Breast epithelium (tissue), 4 donors: ENCODE data around the gene RTL5. TPM values are rescaled to one million over a fixed set of nuclear protein-coding genes. Genes with fewer than 3 reads are reported as not detected.

ENCODE experiments used
- DNase-seq, 2 donors: peaks; one replicate each; pipeline ENCODE4 v3.0.0-alpha.2; 2019; ENCODE audit warnings: low spot score in 2 of 2
- H3K27ac ChIP-seq, 2 donors: fragments of 200-600 bp; sonication (generic) in 1 of 2; one replicate each; pipeline ENCODE4 v1.5.1; 2016 to 2019; ENCODE audit warnings: mild to moderate bottlenecking in 1 of 2
- H3K27me3 ChIP-seq, 2 donors: fragments of 200-600 bp; sonication (generic) in 1 of 2; one replicate each; pipeline versions ENCODE4 v1.5.1 to v1.6.0; 2017 to 2019; ENCODE audit warnings: control low read depth in 1 of 2, mild to moderate bottlenecking in 1 of 2
- H3K36me3 ChIP-seq: fragments of 200-600 bp; one replicate; pipeline ENCODE4 v1.5.1; 2019
- H3K4me1 ChIP-seq, 2 donors: fragments of 200-600 bp; sonication (generic); one replicate each; pipeline ENCODE4 v1.5.1; 2016 to 2019; ENCODE audit warnings: control low read depth in 1 of 2
- H3K4me3 ChIP-seq, 3 donors: fragments of 200-600 bp; sonication (generic); 1 replicate in 2 of 3; 2 replicates in 1 of 3; pipeline ENCODE4 v1.5.1; 2016 to 2019; ENCODE audit warnings: mild to moderate bottlenecking in 3 of 3, moderate library complexity in 2 of 3
- H3K9me3 ChIP-seq, 2 donors: fragments of 200-600 bp; sonication (generic) in 1 of 2; one replicate each; pipeline ENCODE4 v1.5.1; 2016 to 2019; ENCODE audit warnings: control low read depth in 1 of 2
- POLR2A ChIP-seq: fragments of 450-650 bp; IDR thresholded peaks from one replicate; pipeline ENCODE4 v1.6.1; 2016; ENCODE audit warnings: antibody characterized with exemption, mild to moderate bottlenecking, moderate library complexity
- POLR2AphosphoS5 ChIP-seq, 3 donors: sonication (generic); formaldehyde crosslinking; IDR thresholded peaks; one replicate each; pipeline ENCODE4 v1.6.1; 2017; ENCODE audit warnings: antibody characterized with exemption in 3 of 3
- intact Hi-C: fragments of 100-400 bp; cut with DNase I; formaldehyde crosslinking; loops from one replicate; pipeline ENCODE4 v1.15.1; 2023; ENCODE audit warnings: low total_unique reads
- total RNA-seq, 3 donors: library from RNA; depleted of rRNA; stranded (reverse); fragments of >200 nt; gene quantifications; one replicate each; pipeline ENCODE4 v1.1.0, GENCODE V29; 2016
- TF ChIP-seq, protein P1 (sequence below), 3 donors: fragments of 450-650 bp; IDR thresholded peaks; one replicate each; pipeline ENCODE4 v1.5.1; 2016 to 2017; ENCODE audit warnings: antibody characterized with exemption in 3 of 3, mild to moderate bottlenecking in 3 of 3, moderate library complexity in 3 of 3

RTL5 gene
- total RNA-seq, 3 donors from 2014 or later, result 3.3 to 5.0 (median 5.0) TPM

DNA sequence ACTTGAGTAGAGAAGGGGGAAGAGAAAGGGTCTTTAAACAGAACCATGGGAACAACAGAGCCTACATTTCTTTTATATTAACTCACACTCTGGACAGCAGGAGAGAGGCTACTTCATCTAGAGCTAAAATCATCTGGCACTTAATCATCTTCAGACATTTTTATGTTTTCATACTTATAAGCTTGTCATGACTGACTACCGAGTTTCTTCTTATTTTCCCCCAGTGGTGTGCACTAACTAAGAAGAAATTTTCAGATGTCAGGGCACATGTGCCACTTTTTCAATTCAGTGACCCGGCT is 11.8 kb upstream of the RTL5 start:
- no peak for DNase-seq
- intact Hi-C loops, result no loop called here
- TF ChIP-seq POLR2AphosphoS5 (IDR thresholded peaks at IDR 0.05) (no peak), POLR2A (no peak)
- TF ChIP-seq, protein P1, sequence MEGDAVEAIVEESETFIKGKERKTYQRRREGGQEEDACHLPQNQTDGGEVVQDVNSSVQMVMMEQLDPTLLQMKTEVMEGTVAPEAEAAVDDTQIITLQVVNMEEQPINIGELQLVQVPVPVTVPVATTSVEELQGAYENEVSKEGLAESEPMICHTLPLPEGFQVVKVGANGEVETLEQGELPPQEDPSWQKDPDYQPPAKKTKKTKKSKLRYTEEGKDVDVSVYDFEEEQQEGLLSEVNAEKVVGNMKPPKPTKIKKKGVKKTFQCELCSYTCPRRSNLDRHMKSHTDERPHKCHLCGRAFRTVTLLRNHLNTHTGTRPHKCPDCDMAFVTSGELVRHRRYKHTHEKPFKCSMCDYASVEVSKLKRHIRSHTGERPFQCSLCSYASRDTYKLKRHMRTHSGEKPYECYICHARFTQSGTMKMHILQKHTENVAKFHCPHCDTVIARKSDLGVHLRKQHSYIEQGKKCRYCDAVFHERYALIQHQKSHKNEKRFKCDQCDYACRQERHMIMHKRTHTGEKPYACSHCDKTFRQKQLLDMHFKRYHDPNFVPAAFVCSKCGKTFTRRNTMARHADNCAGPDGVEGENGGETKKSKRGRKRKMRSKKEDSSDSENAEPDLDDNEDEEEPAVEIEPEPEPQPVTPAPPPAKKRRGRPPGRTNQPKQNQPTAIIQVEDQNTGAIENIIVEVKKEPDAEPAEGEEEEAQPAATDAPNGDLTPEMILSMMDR (IDR thresholded peaks at IDR 0.05), result no peak
- H3K4me1 ChIP-seq, result no peaks in the 10 kb centered on the region
- H3K4me3 ChIP-seq, result no peak overlapping the region
- H3K27ac ChIP-seq, result no peak overlapping the region
- H3K27me3 ChIP-seq, result peaks cover 0 to 39% of the 10 kb centered on the region in 2 donors
- no peaks in the 10 kb centered on the region for H3K36me3 ChIP-seq
- H3K9me3 ChIP-seq, result no peaks in the 10 kb centered on the region

DNA sequence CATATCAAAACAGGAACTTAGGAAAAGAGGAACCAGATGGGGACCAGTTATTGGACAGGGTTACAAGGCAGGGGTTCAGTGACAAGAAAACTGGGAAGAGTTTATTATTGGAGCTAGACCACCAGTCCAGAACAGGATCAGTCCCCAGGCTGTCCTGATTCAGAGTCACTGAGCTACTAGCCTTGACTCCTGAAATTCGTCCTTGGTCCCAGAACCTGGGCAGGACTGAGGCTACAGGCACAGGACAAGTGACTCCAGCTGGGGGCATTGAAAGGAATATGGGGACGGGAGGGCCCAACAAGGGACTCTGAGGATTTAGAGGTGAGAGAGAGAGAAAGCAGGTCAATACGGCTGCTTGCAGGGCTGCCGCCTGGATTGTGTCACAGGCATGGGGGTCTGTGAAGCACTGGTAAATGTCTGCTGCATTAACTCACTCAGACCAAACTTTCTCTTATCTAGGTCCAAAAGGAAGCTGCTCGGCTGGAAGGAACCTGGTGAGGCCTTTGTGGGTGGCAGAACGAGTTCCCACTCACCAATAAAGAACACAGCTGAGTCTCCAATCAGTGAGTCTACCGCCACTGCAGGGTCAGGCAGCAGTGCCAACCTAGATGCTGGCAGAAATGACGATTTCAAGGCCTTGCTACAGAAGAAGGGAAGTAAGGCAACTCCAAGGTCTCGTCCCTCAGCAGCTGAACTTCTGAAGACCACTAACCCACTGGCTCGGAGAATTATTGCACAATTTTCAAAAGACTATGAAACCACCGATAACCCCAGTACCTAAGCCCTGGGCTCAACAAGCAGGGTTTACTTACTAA is 11.3 kb upstream of the RTL5 start:
- Histone ChIP-seq H3K9me3 (no peaks in the 10 kb centered on the region), H3K4me1 (no peaks in the 10 kb centered on the region), H3K4me3 (no peak overlapping the region), H3K36me3 (no peaks in the 10 kb centered on the region), H3K27ac (no peak overlapping the region), H3K27me3 (peaks cover 0 to 37% of the 10 kb centered on the region in 2 donors)
- intact Hi-C loops, result no loop called here
- no peak for TF ChIP-seq POLR2A
- TF ChIP-seq, protein P1 (IDR thresholded peaks at IDR 0.05), result no peak
- TF ChIP-seq POLR2AphosphoS5 (IDR thresholded peaks at IDR 0.05), result no peak
- DNase-seq, result no peak

DNA sequence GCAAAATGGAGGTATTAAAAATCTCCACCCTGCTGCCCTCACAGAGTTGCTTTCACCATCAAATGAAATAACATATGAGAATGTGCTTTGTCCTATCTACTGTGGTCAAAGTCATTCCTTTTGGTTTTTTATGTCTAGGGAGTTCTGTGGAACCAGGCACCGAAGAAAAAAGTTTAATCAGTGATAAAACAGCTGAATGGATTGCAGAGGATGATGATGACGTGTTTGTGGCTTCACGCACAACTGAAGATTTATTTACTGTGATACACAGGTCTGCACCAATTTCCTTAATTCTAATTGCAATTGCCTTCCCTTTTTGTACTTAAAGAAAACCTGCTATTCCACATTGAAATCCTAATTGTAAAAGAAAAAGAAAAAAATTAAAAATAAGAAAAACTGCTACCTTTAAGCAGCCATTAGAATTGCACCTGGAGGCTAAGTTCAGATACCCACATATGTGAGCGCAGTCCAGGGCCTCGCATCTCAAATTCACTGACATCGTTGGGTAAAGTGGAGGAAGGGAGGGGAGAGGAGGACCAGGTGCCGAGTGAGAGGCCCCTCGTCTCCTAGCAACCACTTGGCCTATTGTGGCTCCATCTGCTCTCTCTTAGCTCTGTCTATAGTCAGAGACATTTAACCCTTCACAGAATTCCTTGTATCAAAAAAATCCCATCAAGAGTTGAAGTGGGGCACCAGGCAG is 10.5 kb upstream of the RTL5 start:
- TF ChIP-seq, protein P1 (IDR thresholded peaks at IDR 0.05), result no peak
- no peak for TF ChIP-seq POLR2AphosphoS5 (IDR thresholded peaks at IDR 0.05)
- Histone ChIP-seq H3K4me3 (no peak overlapping the region), H3K4me1 (no peaks in the 10 kb centered on the region), H3K9me3 (no peaks in the 10 kb centered on the region), H3K27ac (no peak overlapping the region), H3K27me3 (peaks cover 0 to 42% of the 10 kb centered on the region in 2 donors), H3K36me3 (no peaks in the 10 kb centered on the region)
- DNase-seq, result no peak
- intact Hi-C loops, result no loop called here

DNA sequence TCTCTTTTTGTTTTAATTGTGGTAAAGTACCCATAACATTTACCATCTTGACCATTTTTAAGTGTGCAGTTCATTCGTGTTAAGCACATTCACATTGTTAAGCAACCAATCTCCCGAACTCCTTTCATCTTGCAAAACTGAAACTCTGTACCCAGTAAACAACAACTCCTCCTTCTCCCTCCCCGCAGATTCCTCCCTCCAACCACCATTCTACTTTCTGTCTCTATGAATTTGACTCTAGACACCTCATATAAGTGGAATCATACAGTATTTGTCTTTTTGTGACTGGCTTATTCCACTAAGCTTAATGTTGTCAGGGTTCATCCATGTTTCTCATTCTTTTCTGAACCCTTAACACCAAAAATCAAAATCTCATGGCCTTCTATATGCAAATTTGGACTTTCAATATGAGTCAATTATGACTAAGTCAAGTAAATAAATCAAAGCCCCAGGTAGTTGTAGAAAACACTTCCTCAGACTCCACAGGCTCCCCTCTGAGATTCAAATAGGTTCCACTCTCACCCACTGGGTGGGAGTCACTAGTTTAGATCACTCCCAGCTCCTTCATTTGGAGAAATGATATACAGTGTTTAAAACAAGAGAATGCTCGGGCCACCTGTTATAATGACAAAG is 9.8 kb upstream of the RTL5 start:
- Histone ChIP-seq H3K9me3 (no peaks in the 10 kb centered on the region), H3K36me3 (no peaks in the 10 kb centered on the region), H3K27ac (no peak overlapping the region), H3K27me3 (peaks cover 0 to 46% of the 10 kb centered on the region in 2 donors), H3K4me1 (no peaks in the 10 kb centered on the region), H3K4me3 (no peak overlapping the region)
- intact Hi-C loops, result no loop called here
- DNase-seq, result no peak
- TF ChIP-seq, protein P1 (IDR thresholded peaks at IDR 0.05), result no peak
- no peak for TF ChIP-seq POLR2A
- TF ChIP-seq POLR2AphosphoS5 (IDR thresholded peaks at IDR 0.05), result no peak

DNA sequence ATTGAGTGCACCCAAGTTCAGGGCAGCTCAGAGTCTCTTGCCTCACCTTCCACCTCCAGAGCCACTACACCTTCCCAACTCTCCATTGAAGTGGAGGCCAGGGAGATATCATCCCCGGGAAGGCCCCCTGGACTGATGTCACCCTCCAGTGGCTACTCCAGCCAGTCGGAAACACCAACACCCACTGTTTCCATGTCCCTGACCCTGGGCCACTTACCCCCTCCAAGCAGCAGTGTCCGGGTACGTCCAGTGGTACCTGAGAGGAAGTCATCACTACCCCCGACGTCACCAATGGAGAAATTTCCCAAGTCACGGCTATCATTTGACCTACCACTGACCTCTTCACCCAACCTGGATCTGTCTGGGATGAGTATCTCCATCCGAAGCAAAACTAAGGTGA is 7.8 kb upstream of the RTL5 start:
- DNase-seq, result no peak
- Histone ChIP-seq H3K27me3 (peaks cover 0 to 50% of the 10 kb centered on the region in 2 donors), H3K36me3 (no peaks in the 10 kb centered on the region), H3K9me3 (no peaks in the 10 kb centered on the region), H3K4me1 (no peaks in the 10 kb centered on the region), H3K27ac (no peak overlapping the region), H3K4me3 (no peak overlapping the region)
- TF ChIP-seq POLR2A (no peak), POLR2AphosphoS5 (IDR thresholded peaks at IDR 0.05) (no peak)
- TF ChIP-seq, protein P1 (IDR thresholded peaks at IDR 0.05), result no peak
- intact Hi-C loops, result no loop called here
